ENCODE results near the gene KCNA2.

The KCNA2 gene

DNA sequence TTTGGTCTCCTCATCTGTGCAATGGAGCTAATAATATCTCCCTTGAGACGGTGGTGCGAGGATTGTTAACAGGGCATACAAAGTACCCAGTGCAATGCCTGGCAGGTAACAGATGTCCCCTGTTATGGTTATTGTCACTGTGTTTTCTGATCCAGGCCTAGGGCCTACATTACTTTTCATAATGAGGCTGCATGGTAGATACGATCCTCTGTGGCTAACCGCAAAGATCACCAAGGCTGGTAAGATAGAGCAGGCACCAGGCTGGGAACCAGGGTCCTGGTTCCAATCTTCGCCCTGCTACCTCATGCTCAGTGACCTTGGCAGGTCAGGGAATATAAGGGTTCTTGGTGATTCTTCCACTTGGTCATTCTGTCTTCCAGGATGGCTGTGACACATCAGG lies 22.7 kb downstream of the KCNA2 start:
- in situ Hi-C loops (cut with HindIII; ENCODE audit: low pct_ligation_motif_present, low pct_unique_long_range_greater_than_20kb, low sequenced_read_pairs): no loop called here
- no peak for DNase-seq

DNA sequence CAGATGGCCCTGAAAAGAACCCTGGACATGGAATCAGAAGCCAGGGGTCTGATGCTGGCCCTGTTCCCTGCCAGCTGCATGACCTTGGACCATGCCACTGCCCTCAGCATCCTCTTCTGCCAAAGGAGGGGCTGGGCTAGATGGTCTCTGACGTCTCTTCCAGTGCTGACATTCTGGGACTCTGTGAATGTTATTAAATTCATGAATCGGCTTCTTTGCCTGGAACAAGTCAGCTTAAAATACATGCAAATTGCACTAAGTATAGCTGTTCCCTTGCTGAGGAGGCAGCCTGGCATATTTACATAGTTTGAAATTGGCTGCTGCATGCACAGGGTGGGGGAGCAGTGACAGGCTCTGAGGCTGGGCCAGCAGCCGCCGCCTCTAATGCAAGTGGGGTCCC lies 23.8 kb downstream of the KCNA2 start:
- DNase-seq: no peak
- in situ Hi-C loops (cut with HindIII; ENCODE audit: low pct_ligation_motif_present, low pct_unique_long_range_greater_than_20kb, low sequenced_read_pairs): no loop called here

DNA sequence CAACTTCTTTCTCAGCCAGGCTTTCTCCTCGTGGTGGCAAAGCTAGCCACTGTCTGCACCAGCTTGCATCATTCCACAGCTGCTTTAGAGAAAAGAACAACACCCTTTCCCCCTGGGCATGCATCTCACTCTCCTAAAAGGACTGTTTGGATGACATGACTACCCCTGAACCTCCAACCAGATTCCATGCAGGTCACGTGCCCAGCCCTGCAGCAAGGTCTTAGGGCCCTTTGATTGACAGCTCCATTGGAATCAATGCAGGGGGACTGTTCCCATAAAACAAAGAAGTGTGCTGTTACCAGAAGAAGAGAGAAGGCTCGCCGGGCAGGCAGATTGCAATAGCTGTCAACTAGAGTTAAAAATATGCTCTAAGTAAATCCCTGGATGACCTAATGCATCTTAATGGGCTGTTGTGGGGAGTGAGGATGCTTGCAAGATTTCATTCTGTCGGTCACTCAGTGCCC lies 24.4 kb downstream of the KCNA2 start:
- in situ Hi-C loops (cut with HindIII; ENCODE audit: low pct_ligation_motif_present, low pct_unique_long_range_greater_than_20kb, low sequenced_read_pairs): no loop called here

DNA sequence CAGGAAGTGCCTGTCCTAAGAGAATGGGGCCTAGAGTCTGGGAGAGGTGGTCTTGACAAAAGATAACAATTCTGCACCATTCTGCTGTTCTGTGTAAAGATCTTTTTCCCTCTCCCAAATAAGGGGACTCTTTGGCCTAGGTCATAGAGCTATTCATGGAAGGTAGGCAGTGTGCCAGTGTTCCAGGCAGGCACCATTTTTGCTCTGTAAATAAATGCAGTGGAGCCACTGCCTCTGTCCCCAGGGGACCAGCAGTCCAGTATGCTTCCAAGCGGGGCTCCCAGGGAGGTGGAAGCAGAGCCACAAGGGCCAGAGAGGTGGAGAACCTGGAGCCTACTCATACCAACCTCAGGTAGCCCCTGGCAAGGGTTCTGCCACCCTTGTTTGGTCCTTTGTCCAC lies 25.9 kb downstream of the KCNA2 start:
- no peak for DNase-seq
- in situ Hi-C loops (cut with HindIII; ENCODE audit: low pct_ligation_motif_present, low pct_unique_long_range_greater_than_20kb, low sequenced_read_pairs): no loop called here

More for the DNA sequence above, 24.4 kb downstream of the KCNA2 start:
- no peak for DNase-seq

DNA sequence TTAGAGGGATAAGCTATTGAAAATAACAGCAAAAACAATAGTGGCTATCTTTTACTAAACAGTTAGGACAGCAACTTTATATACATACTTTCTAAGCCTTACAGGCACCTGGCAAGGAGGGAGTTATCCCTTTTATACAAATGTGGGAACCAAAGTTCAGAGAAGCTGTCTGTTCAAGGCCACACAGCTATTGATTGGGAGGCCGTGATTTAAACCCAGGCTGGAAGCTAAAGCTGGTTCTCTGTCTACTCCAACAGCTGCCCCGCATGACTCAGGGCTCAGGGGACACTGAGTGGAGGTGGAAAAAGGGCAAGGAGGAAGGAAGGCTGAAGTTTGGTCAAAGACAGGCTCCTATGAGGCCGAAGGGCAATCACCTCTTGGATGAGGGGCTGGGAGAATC lies 26.7 kb downstream of the KCNA2 start:
- in situ Hi-C loops (cut with HindIII; ENCODE audit: low pct_ligation_motif_present, low pct_unique_long_range_greater_than_20kb, low sequenced_read_pairs): no loop called here
- DNase-seq: no peak

DNA sequence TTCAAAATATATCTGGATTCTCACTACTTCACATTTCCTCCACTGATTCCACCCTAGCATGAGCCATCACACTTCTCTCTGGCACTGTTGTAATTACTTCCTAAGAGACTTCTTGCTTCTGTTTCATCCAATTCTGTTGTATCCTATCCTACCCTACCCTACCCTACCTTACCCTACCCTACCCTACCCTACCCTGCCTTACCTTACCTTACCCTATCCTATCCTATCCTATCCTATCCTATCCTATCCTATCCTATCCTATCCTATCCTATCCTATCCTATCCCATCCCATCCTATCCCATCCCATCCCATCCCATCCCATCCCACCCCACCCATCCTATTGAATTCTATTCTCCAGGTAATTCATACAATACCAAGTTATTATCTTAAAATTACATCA lies 29.7 kb downstream of the KCNA2 start:
- DNase-seq: no peak
- in situ Hi-C loops (cut with HindIII; ENCODE audit: low pct_ligation_motif_present, low pct_unique_long_range_greater_than_20kb, low sequenced_read_pairs): no loop called here

DNA sequence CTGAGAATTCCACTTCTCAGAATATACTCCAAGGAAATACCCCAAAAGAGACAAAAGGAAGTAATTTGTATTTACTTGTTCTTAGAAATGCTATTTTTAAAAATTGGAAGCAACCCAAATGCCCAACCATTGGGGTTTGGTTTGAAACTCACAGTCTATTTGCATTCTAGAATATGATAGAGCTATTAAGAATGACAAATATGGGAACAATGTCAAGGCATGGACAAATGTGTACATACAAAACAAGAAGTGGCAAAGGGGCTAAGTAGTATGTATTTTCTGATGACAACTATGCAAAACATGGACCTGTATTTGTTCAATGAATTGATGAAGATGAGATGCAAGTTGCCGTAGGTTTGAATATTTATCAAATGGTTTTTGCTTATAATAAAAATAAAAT lies 32.8 kb downstream of the KCNA2 start:
- in situ Hi-C loops (cut with HindIII; ENCODE audit: low pct_ligation_motif_present, low pct_unique_long_range_greater_than_20kb, low sequenced_read_pairs): no loop called here
- no peak for DNase-seq

DNA sequence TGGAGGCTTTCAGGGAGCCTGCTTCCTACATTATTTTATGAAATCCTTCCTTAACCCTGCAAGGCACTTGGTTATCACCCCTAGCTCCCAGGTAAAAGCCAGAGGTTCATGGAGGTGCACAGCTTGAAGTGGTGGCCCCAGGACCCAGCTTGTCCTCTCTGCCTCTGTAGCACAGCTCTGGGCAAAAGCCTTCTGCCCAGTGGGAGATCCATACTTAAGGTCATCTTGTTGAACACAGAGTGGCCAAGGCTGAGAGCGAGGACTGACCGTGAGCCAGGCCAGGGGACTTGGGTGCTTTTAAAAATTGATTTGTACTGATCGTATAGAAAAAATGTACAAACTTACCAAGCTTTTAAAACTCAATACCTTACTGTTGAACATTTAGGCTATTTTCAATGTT lies 33.4 kb downstream of the KCNA2 start:
- in situ Hi-C loops (cut with HindIII; ENCODE audit: low pct_ligation_motif_present, low pct_unique_long_range_greater_than_20kb, low sequenced_read_pairs): no loop called here

DNA sequence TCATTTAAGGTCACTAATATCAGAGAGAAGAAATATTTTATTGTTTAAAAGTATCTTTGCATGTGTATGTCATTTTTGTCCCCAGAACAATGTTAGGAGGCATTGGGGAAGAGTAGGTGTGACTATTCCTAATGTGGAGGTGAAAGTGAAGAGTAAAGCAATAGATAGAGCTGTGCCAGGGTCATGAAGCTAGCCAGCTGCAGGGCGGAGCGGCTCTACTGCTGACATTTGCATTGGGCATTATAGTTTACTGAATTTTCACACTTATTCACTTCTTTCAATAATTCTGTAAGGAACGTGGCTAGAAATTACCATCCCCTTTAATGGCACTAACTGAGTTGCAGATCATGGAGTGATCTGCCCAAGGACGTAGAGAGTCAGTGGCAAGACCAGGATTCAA lies 35.3 kb downstream of the KCNA2 start:
- DNase-seq: no peak

More for the DNA sequence above, 33.4 kb downstream of the KCNA2 start:
- DNase-seq: no peak

DNA sequence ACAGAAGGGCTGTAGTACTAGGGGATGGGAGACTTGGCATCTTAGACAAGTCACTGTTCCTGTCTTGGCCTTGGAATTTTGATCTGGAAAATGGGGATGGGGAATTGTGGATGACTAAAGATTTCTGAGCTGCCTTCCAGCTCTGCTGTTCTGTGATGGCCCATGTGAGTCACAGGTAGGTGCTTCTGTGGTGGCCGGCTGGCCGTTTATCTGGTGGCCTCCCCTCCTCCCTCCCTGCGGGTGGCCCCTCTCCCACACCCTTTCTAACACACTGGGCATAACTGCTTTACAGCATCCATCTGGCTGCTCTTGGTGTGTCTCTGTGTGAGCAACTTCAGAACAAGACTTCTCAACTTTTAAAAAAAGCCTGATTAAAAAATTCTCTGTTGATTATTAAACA lies 35.9 kb downstream of the KCNA2 start:
- in situ Hi-C loops (cut with HindIII; ENCODE audit: low pct_ligation_motif_present, low pct_unique_long_range_greater_than_20kb, low sequenced_read_pairs): no loop called here

More for the DNA sequence above, 35.3 kb downstream of the KCNA2 start:
- in situ Hi-C loops (cut with HindIII; ENCODE audit: low pct_ligation_motif_present, low pct_unique_long_range_greater_than_20kb, low sequenced_read_pairs): no loop called here

DNA sequence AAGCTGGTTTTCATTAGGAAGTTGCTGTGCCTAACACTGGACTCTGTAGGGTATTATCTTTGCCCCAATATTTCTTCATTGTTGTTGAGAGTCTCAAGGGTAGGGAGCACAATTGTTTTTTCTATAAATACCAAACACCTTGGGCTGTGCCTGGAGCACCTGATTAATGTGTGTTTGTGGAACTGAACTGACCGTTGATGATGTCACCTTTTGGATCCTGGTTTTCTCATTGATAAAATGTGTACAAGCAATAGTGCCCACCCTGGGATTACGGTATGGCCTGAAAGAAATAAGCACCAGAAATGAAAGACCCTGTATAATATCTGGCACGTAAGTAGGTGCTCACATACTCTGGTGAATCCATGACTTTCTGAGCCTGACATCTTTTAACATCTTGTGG lies 39.3 kb downstream of the KCNA2 start:
- DNase-seq: no peak
- in situ Hi-C loops (cut with HindIII; ENCODE audit: low pct_ligation_motif_present, low pct_unique_long_range_greater_than_20kb, low sequenced_read_pairs): no loop called here

More for the DNA sequence above, 35.9 kb downstream of the KCNA2 start:
- DNase-seq: no peak

DNA sequence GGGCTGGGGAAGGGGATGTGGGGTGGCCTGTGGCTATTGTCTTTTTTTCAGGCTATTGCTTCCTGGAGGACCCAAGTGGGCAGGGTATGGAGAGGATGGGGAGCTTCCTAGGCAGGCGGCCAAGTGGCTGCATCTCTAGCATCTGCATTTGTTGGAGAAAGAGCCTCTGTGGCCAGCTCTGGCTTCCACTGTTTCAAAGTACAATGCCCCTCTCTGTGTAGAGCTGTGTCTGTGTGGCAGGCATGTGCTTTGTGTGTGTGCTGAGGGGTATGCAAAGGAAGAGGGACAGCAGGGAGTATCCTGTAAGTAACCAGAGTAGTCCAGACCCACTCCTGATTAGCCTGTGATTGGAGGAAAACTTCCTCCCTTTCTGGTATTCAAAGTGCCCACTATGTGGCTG lies 40.6 kb downstream of the KCNA2 start:
- DNase-seq: no peak
- in situ Hi-C loops (cut with HindIII; ENCODE audit: low pct_ligation_motif_present, low pct_unique_long_range_greater_than_20kb, low sequenced_read_pairs): no loop called here

DNA sequence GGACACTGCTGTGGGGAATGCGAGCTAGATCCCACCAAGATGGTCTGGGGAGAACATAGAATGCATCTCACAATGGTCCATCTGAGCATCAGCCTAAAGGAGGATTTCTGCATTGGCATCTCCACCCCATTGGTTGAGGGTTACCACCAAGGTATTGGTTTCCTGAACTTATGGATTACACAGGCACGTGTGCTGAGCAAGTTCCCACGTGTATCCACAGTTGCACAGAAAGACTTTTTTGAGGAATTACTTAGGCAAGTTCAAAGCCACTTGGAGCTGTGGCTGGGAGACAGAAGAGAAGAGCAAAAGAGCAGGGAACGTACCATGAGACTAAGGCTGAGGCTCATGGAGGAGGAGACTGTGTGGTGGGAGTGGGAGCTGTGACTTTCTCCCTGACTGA lies 43.1 kb downstream of the KCNA2 start:
- no peak for DNase-seq
- in situ Hi-C loops (cut with HindIII; ENCODE audit: low pct_ligation_motif_present, low pct_unique_long_range_greater_than_20kb, low sequenced_read_pairs): no loop called here

DNA sequence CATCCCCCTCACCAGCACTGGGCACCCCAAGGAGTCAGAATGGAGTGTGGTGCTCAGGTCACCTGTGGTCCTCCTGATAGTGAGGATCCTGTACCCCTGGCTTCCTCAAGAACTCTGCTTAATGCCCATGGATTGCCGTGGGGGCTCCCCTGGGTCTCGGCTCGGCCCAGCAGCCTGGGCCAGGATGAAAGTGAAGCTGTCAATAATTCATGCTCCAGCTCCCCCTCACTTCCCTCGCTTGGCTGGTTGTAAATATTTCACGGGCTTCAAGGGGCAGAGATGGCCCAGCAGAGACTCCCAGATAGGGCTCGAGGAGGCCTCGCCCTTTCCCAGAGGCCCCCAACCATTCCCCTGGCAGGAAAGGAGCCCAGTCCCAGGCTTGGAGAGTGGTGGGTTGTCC lies 44.6 kb downstream of the KCNA2 start:
- in situ Hi-C loops (cut with HindIII; ENCODE audit: low pct_ligation_motif_present, low pct_unique_long_range_greater_than_20kb, low sequenced_read_pairs): no loop called here

DNA sequence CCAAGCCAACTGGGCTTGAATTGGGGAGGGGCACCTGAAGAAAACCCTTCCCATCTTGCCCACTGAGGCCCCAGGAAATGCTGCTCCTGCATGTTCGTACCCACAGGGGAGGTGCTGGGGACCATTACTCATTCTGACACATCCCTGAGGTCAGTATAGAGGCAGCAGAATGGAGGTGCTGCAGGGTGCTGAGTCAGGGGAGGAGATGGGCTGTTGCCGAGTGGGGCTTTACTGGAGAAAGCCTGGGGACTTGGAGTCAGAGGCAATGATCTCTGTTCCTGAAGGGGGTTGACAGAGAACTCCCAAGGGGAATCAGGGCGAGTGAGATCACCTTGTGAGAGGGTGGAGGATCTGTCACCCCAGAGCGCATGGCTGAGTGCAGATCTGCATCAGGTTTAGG lies 47.0 kb downstream of the KCNA2 start:
- in situ Hi-C loops (cut with HindIII; ENCODE audit: low pct_ligation_motif_present, low pct_unique_long_range_greater_than_20kb, low sequenced_read_pairs): no loop called here
- DNase-seq: no peak

More for the DNA sequence above, 44.6 kb downstream of the KCNA2 start:
- DNase-seq: no peak

DNA sequence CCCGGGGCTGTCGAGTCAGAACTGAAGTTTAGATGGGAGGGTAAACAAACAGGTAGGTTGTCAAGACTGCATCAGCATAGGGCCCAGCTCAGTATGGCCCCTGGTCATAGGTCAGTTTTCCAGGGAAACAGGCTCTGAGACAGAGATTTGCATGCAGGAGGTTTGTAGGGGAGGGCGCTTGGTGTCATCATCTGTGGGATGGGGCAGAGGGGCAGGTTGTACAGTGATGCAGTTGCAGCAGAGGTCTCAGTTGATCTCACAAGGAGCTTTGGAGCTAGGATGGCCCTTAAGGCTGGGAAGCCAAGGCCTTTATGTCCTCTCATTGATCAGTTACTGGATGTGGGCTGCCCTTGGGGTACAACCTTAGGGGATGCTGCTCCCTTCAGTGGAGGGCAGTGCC lies 48.7 kb downstream of the KCNA2 start:
- in situ Hi-C loops (cut with HindIII; ENCODE audit: low pct_ligation_motif_present, low pct_unique_long_range_greater_than_20kb, low sequenced_read_pairs): no loop called here

DNA sequence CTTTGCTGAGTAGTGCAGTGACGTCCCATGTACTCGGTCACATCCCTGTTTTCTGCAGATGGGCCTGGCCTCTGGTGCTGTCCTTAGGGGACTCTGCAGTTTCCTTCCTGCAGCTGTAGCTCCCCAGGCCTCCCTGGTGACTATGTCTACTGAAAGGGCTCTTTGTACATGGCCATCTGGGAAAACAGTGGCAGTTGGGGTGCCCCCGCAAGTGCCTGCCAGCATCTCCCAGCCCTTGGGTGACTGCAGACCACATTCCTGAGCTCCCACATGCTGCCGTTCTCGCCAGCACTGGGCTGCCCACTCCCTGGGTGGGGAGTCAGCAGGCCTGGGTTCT lies 49.7 kb downstream of the KCNA2 start:
- no peak for DNase-seq
- in situ Hi-C loops (cut with HindIII; ENCODE audit: low pct_ligation_motif_present, low pct_unique_long_range_greater_than_20kb, low sequenced_read_pairs): no loop called here

More for the DNA sequence above, 48.7 kb downstream of the KCNA2 start:
- DNase-seq: no peak

DNA sequence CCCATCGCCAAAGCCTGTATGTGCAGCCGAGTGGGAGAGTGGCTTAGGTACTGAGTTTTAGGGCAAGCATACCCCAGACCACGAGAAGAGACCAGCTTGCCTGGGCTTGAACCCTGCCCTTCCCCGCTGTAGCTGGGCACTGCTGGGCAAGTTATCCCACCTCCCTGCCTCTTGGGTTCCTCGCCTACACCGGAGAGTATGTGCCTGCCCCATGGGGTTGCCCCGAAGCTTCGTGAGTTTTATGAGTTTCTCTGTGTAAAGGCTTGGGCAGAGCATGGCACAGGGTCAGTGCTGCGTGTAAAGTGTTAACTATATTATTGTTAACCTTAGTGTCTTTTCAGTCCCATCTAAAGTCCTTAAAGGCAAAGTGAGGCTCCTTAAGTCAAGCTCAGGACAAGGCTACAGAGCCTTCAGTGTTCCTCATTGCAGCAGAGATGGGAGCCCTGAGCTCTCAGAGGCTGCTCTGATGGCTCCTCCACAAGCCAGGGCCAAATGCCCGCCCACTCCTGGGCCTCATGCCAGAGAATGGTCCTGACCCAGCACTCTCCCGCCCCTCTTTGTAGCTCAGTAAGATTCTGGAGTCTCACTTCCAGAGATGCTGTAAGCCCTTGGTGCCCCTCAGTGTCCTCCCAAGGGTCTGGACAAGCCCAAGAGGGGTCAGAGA lies 50.2 kb downstream of the KCNA2 start:
- DNase-seq: no peak
- in situ Hi-C loops (cut with HindIII; ENCODE audit: low pct_ligation_motif_present, low pct_unique_long_range_greater_than_20kb, low sequenced_read_pairs): no loop called here

DNA sequence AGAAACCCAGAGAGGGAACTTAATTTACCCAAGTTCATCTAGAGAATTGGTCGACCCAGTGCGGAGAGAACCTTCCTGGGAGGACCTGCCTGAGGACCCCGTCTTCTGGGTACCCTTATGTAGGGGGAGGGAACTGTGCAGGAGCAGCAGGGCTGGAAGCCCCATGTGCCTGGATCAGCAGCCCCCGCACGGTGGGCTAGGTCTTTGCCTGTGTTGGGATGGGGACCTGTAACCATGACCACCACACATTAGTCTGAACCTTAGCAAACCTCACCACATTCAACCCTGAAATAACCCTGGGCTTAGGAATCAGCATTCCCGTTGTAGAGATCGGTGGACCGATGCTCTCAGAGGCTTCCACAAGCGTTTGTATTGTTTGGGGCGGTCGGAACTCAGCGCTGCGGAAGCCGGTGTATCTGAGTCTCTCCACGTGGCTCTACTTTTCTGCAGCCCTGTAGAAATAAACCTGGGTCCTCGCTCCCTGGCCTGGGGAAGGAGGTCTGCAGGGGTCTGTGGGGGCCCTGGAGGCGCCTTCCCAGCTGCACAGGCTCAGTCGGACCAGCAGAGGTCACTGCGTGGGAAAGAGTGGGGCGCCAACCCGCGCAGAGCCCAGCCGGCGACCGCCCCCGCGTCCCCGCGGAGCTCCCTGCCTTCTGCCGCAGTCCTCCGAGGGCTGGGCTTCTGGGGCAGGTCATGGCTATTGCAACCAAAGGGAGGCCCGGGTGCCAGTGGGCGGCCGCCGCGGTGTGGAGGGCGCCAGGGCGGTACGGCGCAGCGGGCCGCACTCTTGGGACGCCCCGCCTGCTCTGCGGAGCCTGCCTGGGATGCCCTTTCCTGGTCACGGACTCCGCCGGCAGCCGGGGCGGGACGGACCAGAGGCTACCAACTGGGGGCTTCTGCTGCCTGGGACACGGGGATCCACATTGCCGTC lies 51.0 kb downstream of the KCNA2 start:
- in situ Hi-C loops (cut with HindIII; ENCODE audit: low pct_ligation_motif_present, low pct_unique_long_range_greater_than_20kb, low sequenced_read_pairs): no loop called here
- no peak for DNase-seq

DNA sequence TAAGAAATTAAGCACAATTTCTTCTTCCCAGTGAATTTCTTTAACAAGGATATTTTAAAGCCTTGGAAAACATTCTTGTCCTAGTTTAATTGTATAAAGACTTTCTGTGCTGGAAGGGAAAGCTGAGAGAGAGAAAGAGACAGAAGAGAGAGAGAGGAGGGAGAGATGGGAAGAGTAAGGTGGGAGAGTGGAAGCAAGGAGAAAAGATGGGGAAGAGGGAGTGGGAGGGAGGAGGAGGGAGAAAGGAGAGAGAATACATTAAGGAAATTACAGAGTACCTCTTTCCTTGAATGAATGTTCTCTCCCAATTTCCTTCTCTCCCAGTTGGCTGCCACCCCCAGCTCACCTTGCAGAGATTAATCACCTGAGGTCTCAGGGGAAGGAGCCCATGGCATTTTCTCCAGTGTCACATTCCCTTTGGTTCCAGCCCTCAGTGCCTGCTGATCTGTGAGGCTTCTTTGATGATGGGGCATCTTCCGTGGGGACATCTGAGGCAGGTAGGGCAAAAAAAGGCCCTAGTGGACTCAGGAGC lies 54.8 kb downstream of the KCNA2 start:
- DNase-seq: no peak
- in situ Hi-C loops (cut with HindIII; ENCODE audit: low pct_ligation_motif_present, low pct_unique_long_range_greater_than_20kb, low sequenced_read_pairs): no loop called here

Measured in ACHN (cell line).